CD14-positive monocyte (primary cell): ENCODE measurements around the gene ZNF365. TPM values are rescaled to one million over a fixed set of nuclear protein-coding genes. Genes with fewer than 3 reads are reported as not detected.

ENCODE experiments used
- DNase-seq, 3 donors: peaks; one replicate each; pipeline ENCODE4 v3.0.0-alpha.2; 2011 to 2022
- H2AFZ ChIP-seq: 2 replicates; pipeline ENCODE4 v1.6.0; 2012; ENCODE audit warnings: mild to moderate bottlenecking, low read depth, low read length, inconsistent platforms; ENCODE audit not compliant: insufficient read depth, poor library complexity, severe bottlenecking
- H3K27ac ChIP-seq, 2 donors: 1 replicate in 1 of 2; 2 replicates in 1 of 2; pipeline ENCODE4 v1.5.1; 2012 to 2013; ENCODE audit warnings: low read length in 2 of 2, control low read depth in 1 of 2, inconsistent platforms in 1 of 2, low read depth in 1 of 2, mild to moderate bottlenecking in 1 of 2
- H3K27me3 ChIP-seq, 2 donors: one replicate each; pipeline versions ENCODE4 v1.6.0 to v1.6.1; 2011 to 2013; ENCODE audit warnings: low read length in 2 of 2; ENCODE audit not compliant: control insufficient read depth in 2 of 2, insufficient read depth in 2 of 2
- H3K36me3 ChIP-seq, 2 donors: replicated peaks in 1 of 2; 1 replicate in 1 of 2; 2 replicates in 1 of 2; pipeline versions ENCODE4 v1.5.1 to v1.6.1; 2012 to 2013; ENCODE audit warnings: low read length in 2 of 2, control low read depth in 1 of 2, inconsistent platforms in 1 of 2, mild to moderate bottlenecking in 1 of 2; ENCODE audit not compliant: insufficient read depth in 2 of 2, control insufficient read depth in 1 of 2
- H3K4me1 ChIP-seq, 2 donors: 1 replicate in 1 of 2; 2 replicates in 1 of 2; pipeline versions ENCODE4 v1.5.1 to v1.6.1; 2012 to 2013; ENCODE audit warnings: low read length in 2 of 2, control low read depth in 1 of 2, inconsistent platforms in 1 of 2, mild to moderate bottlenecking in 1 of 2, moderate library complexity in 1 of 2; ENCODE audit not compliant: insufficient read depth in 2 of 2, control insufficient read depth in 1 of 2
- H3K4me2 ChIP-seq: replicated peaks from 2 replicates; pipeline ENCODE3; 2012; ENCODE audit warnings: low read length, moderate library complexity, mild to moderate bottlenecking; ENCODE audit not compliant: poor library complexity, severe bottlenecking; ENCODE audit errors: extremely low read depth
- H3K4me3 ChIP-seq, 3 experiments: fragments of 200-600 bp in 1 of 3; sonication (generic) in 1 of 3; replicated peaks in 1 of 3; 1 replicate in 2 of 3; 2 replicates in 1 of 3; pipeline ENCODE4 v1.5.1; 2011 to 2013; ENCODE audit warnings: low read length in 3 of 3, mild to moderate bottlenecking in 3 of 3, control low read depth in 2 of 3, low read depth in 2 of 3, inconsistent platforms in 1 of 3, moderate library complexity in 1 of 3
- H3K79me2 ChIP-seq: 2 replicates; pipeline ENCODE4 v1.6.0; 2012; ENCODE audit warnings: mild to moderate bottlenecking, control low read depth, inconsistent platforms, low read length, moderate library complexity; ENCODE audit not compliant: insufficient read depth
- H3K9ac ChIP-seq: 2 replicates; pipeline ENCODE4 v1.6.0; 2017; ENCODE audit warnings: low read length, mild to moderate bottlenecking; ENCODE audit not compliant: insufficient read depth, poor library complexity, severe bottlenecking
- H3K9me3 ChIP-seq, 2 donors: replicated peaks in 1 of 2; 1 replicate in 1 of 2; 2 replicates in 1 of 2; pipeline versions ENCODE4 v1.5.1 to v1.6.1; 2012 to 2013; ENCODE audit warnings: low read length in 2 of 2, control low read depth in 1 of 2; ENCODE audit not compliant: control insufficient read depth in 1 of 2, insufficient read depth in 1 of 2
- H4K20me1 ChIP-seq: 2 replicates; pipeline ENCODE4 v1.6.0; 2012; ENCODE audit warnings: mild to moderate bottlenecking, low read length, control low read depth, moderate library complexity; ENCODE audit not compliant: insufficient read depth
- H3K27ac Mint-ChIP-seq, 7 donors: one replicate each; pipeline ENCODE4 v1.8.0; 2020; ENCODE audit warnings: mild to moderate bottlenecking in 7 of 7, mixed read lengths in 7 of 7, moderate library complexity in 6 of 7, inconsistent platforms in 2 of 7
- H3K27me3 Mint-ChIP-seq, 3 donors: one replicate each; pipeline ENCODE4 v1.8.0; 2021 to 2022; ENCODE audit warnings: low read depth in 3 of 3, mild to moderate bottlenecking in 3 of 3, mixed read lengths in 3 of 3, moderate library complexity in 3 of 3, inconsistent platforms in 1 of 3
- H3K36me3 Mint-ChIP-seq, 2 donors: one replicate each; pipeline ENCODE4 v1.8.0; 2020; ENCODE audit warnings: mixed read lengths in 2 of 2, inconsistent platforms in 1 of 2, mild to moderate bottlenecking in 1 of 2
- H3K4me1 Mint-ChIP-seq: one replicate; pipeline ENCODE4 v1.8.0; 2020; ENCODE audit warnings: mild to moderate bottlenecking, mixed read lengths
- H3K4me3 Mint-ChIP-seq, 2 donors: one replicate each; pipeline ENCODE4 v1.8.0; 2020; ENCODE audit warnings: mild to moderate bottlenecking in 2 of 2, mixed read lengths in 2 of 2, moderate library complexity in 1 of 2
- H3K9me3 Mint-ChIP-seq, 7 donors: one replicate each; pipeline ENCODE4 v1.8.0; 2020 to 2022; ENCODE audit warnings: mixed read lengths in 7 of 7, mild to moderate bottlenecking in 6 of 7, moderate library complexity in 6 of 7, inconsistent platforms in 2 of 7
- WGBS: methylation state at CpG from one replicate; pipeline ENCODE4 v1.1.5; 2013; ENCODE audit warnings: missing lambda C conversion rate; ENCODE audit not compliant: insufficient coverage; 5-methylcytosine and 5-hydroxymethylcytosine counted together
- intact Hi-C, 2 donors: fragments of 100-400 bp; cut with micrococcal nuclease; formaldehyde crosslinking; loops; one replicate each; pipeline versions ENCODE4 v1.15.0 to v1.15.1; 2023
- polyA plus RNA-seq, 3 donors: library from polyadenylated mRNA; depleted of rRNA in 1 of 3; unstranded in 2 of 3; stranded (reverse) in 1 of 3; fragments of 300-500 nt in 2 of 3; fragments of >200 nt in 1 of 3; fragmentation: Illumina TruSeq in 2 of 3; gene quantifications; 1 replicate in 2 of 3; 2 replicates in 1 of 3; pipeline ENCODE4 v1.2.3, GENCODE V29; 2012 to 2021
- TF ChIP-seq, protein P1 (sequence below): fragments of 200-600 bp; IDR thresholded peaks from one replicate; pipeline ENCODE4 v1.8.0; 2022; ENCODE audit warnings: antibody characterized with exemption, mild to moderate bottlenecking

The ZNF365 gene
- polyA plus RNA-seq, 3 donors = not detected

DNA sequence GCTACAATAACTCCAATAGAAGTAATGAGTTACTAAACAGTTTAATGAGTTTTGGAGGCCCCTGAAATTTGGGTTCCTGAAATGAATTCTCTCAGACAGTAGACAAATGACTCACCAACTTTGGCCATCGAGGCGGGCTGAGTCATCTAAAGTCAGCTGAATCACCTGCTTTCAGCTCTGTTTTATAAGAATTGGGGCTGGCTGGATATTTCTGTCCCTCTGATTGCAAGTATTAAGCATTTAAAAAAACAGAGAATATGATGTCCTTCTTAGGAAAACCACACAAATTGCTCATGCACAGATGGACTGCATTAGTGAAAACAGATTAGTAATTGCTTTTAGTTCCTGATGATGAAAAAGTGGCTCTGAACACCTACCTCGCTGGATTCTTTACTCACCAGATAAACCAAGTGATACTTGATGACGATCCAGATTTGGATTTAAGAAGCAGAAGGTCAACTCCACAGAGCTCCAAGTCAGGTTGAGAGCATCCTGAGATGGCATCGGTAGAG lies 59.1 kb downstream of the ZNF365 start:
- H3K4me3 Mint-ChIP-seq = no peak overlapping the region
- whole genome bisulfite sequencing = no CpG with 5 or more reads among the region's 5 CpGs

DNA sequence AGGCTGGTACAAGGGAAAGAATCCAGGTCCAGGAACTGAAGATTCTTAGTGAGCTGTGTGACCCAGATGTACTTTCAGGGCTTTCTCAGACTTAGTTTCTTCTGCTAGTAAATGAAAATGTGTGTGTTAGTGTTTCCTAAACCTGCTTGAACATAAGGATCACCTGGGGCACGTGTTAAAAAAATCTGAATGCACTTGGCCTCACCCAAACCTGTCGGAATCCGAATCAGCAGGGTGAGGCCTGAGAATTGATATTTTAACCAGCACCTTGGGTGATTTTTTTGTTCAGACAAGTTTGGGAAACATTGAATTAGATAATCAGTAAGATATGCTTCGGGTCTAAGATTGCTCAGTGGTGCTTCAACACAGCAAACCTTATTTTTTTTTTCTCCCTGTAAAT lies 59.7 kb downstream of the ZNF365 start:
- H3K9me3 Mint-ChIP-seq = peaks cover 0 to 2% (median 0%) of the 10 kb centered on the region in 7 donors
- DNase-seq = no peak
- peaks cover 0 to 2% of the 10 kb centered on the region in 2 donors for H3K36me3 Mint-ChIP-seq
- H3K4me1 ChIP-seq = peaks cover 0 to 10% of the 10 kb centered on the region in 2 donors
- H3K27me3 Mint-ChIP-seq = peaks cover 0 to 3% (median 3%) of the 10 kb centered on the region in 3 donors
- no peak overlapping the region for H3K4me2 ChIP-seq
- no peak overlapping the region for H3K9ac ChIP-seq
- H2AFZ ChIP-seq = no peak overlapping the region
- H3K27me3 ChIP-seq = peaks cover 0 to 8% of the 10 kb centered on the region in 2 donors
- no peaks in the 10 kb centered on the region for H4K20me1 ChIP-seq
- H3K27ac ChIP-seq = no peak overlapping the region
- no CpG with 5 or more reads among the region's 4 CpGs for WGBS
- peaks cover 0 to under 1% of the 10 kb centered on the region in 2 donors for H3K9me3 ChIP-seq
- no peaks in the 10 kb centered on the region for H3K36me3 ChIP-seq
- H3K4me3 ChIP-seq = no peak overlapping the region
- peak overlapping the region in 2 of 7 donors; percentile 75 to 78 for H3K27ac Mint-ChIP-seq
- intact Hi-C loops = loop anchor here in 1 of 2 donors (5.0 to 10.0 kb wide), 2 partner anchors 161 to 383 kb away; partner anchors contain the start of gene EGR2
- H3K4me1 Mint-ChIP-seq = peaks cover 12% of the 10 kb centered on the region
- TF ChIP-seq, protein P1, sequence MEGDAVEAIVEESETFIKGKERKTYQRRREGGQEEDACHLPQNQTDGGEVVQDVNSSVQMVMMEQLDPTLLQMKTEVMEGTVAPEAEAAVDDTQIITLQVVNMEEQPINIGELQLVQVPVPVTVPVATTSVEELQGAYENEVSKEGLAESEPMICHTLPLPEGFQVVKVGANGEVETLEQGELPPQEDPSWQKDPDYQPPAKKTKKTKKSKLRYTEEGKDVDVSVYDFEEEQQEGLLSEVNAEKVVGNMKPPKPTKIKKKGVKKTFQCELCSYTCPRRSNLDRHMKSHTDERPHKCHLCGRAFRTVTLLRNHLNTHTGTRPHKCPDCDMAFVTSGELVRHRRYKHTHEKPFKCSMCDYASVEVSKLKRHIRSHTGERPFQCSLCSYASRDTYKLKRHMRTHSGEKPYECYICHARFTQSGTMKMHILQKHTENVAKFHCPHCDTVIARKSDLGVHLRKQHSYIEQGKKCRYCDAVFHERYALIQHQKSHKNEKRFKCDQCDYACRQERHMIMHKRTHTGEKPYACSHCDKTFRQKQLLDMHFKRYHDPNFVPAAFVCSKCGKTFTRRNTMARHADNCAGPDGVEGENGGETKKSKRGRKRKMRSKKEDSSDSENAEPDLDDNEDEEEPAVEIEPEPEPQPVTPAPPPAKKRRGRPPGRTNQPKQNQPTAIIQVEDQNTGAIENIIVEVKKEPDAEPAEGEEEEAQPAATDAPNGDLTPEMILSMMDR = no peak
- H3K4me3 Mint-ChIP-seq = no peak overlapping the region
- no peaks in the 10 kb centered on the region for H3K79me2 ChIP-seq

More for the DNA sequence above, 59.1 kb downstream of the ZNF365 start:
- TF ChIP-seq, protein P1 = no peak
- peaks cover 0 to 3% (median 2%) of the 10 kb centered on the region in 3 donors for H3K27me3 Mint-ChIP-seq
- DNase-seq = peak; percentile 74 to 91 (median 87)
- H3K36me3 Mint-ChIP-seq = peaks cover 0 to 2% of the 10 kb centered on the region in 2 donors
- intact Hi-C loops = loop anchor here in 1 of 2 donors (5.0 to 10.0 kb wide), 2 partner anchors 162 to 384 kb away; partner anchors contain the start of gene EGR2
- Histone ChIP-seq H3K4me3 (no peak overlapping the region), H3K4me2 (no peak overlapping the region), H3K36me3 (no peaks in the 10 kb centered on the region), H3K4me1 (peaks cover 0 to 10% of the 10 kb centered on the region in 2 donors), H3K79me2 (no peaks in the 10 kb centered on the region), H3K9ac (no peak overlapping the region), H2AFZ (no peak overlapping the region), H3K9me3 (peaks cover 4 to 7% of the 10 kb centered on the region in 2 donors), H3K27ac (no peak overlapping the region), H3K27me3 (peaks cover 0 to 8% of the 10 kb centered on the region in 2 donors), H4K20me1 (no peaks in the 10 kb centered on the region)
- H3K27ac Mint-ChIP-seq = peak overlapping the region in 5 of 7 donors; percentile 50 to 78 (median 75)
- peaks cover 12% of the 10 kb centered on the region for H3K4me1 Mint-ChIP-seq
- H3K9me3 Mint-ChIP-seq = peaks cover 0 to 8% (median 6%) of the 10 kb centered on the region in 7 donors
